Measurements from ENCODE around the gene OTUD7B.
"Not testable (repeated sequence)": the region's sequence is repeated elsewhere in the genome, so short reads cannot be mapped to it uniquely, and the experiment has no call there.

OTUD7B gene

DNA sequence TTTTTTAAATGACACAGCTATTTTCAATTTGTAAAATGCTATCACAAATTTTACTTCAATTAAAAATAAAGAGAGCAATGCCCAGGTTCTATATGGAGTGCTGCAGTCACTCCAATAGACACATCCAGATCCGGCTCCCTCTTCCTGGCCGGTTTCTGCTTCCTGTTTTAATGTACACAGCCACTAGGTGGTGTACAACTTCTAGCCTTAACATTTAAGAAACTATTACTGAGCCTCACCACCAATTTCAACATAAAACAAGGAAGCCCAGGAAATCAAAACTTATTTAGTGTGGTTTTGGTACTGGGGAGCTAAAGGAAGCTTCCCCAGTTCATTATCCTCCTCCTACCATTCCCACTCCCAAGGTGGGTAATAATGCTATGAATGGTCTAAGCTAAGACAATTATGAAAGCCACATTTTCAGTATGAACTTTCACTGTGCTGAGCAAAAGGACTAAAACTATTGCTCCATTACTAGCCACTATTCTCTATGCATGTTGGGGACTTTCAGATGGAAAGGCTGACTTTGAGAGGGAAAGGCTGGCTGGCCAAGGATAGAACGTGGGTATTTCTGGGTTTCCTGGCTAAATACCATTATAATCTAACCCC lies 48.4 kb downstream of the OTUD7B start:
- TF ChIP-seq ZNF565 (CRISPR knock-in tag; conservative IDR thresholded peaks at IDR 0.05; ENCODE audit: low read depth) (no peak), ZFP3 (CRISPR knock-in tag; IDR thresholded peaks at IDR 0.05) (no peak), ESRRG (CRISPR knock-in tag; IDR thresholded peaks at IDR 0.05) (no peak), OSR1 (CRISPR knock-in tag; IDR thresholded peaks at IDR 0.05) (no peak), TCF4 (CRISPR knock-in tag; IDR thresholded peaks at IDR 0.05; ENCODE audit: borderline replicate concordance) (no peak), ARNTL (CRISPR knock-in tag; IDR thresholded peaks at IDR 0.05; ENCODE audit: borderline replicate concordance, low read depth) (no peak), ZC3H10 (CRISPR knock-in tag; IDR thresholded peaks at IDR 0.05) (no peak), BACH2 (CRISPR knock-in tag; IDR thresholded peaks at IDR 0.05; ENCODE audit: borderline replicate concordance) (no peak)
- TF ChIP-seq, protein P1, sequence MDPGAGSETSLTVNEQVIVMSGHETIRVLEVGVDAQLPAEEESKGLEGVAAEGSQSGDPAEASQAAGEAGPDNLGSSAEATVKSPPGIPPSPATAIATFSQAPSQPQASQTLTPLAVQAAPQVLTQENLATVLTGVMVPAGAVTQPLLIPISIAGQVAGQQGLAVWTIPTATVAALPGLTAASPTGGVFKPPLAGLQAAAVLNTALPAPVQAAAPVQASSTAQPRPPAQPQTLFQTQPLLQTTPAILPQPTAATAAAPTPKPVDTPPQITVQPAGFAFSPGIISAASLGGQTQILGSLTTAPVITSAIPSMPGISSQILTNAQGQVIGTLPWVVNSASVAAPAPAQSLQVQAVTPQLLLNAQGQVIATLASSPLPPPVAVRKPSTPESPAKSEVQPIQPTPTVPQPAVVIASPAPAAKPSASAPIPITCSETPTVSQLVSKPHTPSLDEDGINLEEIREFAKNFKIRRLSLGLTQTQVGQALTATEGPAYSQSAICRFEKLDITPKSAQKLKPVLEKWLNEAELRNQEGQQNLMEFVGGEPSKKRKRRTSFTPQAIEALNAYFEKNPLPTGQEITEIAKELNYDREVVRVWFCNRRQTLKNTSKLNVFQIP (CRISPR knock-in tag; IDR thresholded peaks at IDR 0.05; ENCODE audit: borderline replicate concordance, low read depth), result no peak
- ATAC-seq, result peak; percentile 97

DNA sequence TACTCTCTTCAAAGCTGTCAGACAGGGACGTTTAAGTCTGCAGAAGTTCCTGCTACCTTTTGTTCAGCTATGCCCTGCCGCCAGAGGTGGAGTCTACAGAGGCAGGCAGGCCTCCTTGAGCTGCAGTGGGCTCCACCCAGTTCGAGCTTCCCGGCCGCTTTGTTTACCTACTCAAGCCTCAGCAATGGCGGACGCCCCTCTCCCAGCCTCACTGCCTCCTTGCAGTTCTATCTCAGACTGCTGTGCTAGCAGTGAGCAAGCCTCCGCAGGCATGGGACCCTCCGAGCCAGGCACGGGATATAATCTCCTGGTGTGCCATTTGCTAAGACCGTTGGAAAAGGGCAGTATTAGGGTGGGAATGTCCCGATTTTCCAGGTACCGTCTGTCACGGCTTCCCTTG lies 53.0 kb downstream of the OTUD7B start:
- ATAC-seq, result not testable (repeated sequence)

DNA sequence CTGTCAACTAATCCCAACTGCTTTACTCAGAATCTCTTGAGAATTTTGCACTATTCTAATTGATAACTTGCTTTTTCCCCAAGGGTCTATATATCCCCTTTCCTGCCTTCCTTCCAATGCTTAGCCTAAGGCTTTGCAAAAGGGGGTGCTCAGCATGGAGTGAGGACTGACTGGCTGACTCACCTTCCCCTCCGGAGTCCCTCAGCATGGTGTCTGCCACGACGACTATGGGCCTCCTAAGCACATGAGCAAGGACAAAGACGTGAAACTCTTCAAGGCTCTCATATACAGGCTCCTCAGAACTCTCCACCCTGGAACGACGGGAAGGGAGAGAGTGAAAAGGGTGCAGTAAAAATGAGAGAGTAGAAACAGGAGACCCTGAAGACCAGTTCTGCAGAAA lies 60.6 kb downstream of the OTUD7B start:
- ATAC-seq, result no peak; the same call in 2 of the 3 replicates
- TF ChIP-seq, protein P2, sequence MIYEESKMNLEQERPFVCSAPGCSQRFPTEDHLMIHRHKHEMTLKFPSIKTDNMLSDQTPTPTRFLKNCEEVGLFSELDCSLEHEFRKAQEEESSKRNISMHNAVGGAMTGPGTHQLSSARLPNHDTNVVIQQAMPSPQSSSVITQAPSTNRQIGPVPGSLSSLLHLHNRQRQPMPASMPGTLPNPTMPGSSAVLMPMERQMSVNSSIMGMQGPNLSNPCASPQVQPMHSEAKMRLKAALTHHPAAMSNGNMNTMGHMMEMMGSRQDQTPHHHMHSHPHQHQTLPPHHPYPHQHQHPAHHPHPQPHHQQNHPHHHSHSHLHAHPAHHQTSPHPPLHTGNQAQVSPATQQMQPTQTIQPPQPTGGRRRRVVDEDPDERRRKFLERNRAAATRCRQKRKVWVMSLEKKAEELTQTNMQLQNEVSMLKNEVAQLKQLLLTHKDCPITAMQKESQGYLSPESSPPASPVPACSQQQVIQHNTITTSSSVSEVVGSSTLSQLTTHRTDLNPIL (CRISPR knock-in tag; IDR thresholded peaks at IDR 0.05; ENCODE audit: low read depth), result no peak
- TF ChIP-seq, protein P1 (CRISPR knock-in tag; IDR thresholded peaks at IDR 0.05; ENCODE audit: borderline replicate concordance, low read depth), result no peak
- TF ChIP-seq GLIS3 (CRISPR knock-in tag; IDR thresholded peaks at IDR 0.05), result no peak
- TF ChIP-seq ZNF8 (CRISPR knock-in tag; IDR thresholded peaks at IDR 0.05), result no peak
- TF ChIP-seq CSDC2 (CRISPR knock-in tag; IDR thresholded peaks at IDR 0.05), result no peak
- no peak for TF ChIP-seq ZNF70 (CRISPR knock-in tag; IDR thresholded peaks at IDR 0.05)
- no peak for TF ChIP-seq TOX (CRISPR knock-in tag; IDR thresholded peaks at IDR 0.05; ENCODE audit: borderline replicate concordance)
- TF ChIP-seq ARNTL (CRISPR knock-in tag; IDR thresholded peaks at IDR 0.05; ENCODE audit: borderline replicate concordance, low read depth), result no peak
- TF ChIP-seq, protein P3, sequence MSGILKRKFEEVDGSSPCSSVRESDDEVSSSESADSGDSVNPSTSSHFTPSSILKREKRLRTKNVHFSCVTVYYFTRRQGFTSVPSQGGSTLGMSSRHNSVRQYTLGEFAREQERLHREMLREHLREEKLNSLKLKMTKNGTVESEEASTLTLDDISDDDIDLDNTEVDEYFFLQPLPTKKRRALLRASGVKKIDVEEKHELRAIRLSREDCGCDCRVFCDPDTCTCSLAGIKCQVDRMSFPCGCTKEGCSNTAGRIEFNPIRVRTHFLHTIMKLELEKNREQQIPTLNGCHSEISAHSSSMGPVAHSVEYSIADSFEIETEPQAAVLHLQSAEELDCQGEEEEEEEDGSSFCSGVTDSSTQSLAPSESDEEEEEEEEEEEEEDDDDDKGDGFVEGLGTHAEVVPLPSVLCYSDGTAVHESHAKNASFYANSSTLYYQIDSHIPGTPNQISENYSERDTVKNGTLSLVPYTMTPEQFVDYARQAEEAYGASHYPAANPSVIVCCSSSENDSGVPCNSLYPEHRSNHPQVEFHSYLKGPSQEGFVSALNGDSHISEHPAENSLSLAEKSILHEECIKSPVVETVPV (CRISPR knock-in tag; IDR thresholded peaks at IDR 0.05), result no peak
- TF ChIP-seq, protein P4, sequence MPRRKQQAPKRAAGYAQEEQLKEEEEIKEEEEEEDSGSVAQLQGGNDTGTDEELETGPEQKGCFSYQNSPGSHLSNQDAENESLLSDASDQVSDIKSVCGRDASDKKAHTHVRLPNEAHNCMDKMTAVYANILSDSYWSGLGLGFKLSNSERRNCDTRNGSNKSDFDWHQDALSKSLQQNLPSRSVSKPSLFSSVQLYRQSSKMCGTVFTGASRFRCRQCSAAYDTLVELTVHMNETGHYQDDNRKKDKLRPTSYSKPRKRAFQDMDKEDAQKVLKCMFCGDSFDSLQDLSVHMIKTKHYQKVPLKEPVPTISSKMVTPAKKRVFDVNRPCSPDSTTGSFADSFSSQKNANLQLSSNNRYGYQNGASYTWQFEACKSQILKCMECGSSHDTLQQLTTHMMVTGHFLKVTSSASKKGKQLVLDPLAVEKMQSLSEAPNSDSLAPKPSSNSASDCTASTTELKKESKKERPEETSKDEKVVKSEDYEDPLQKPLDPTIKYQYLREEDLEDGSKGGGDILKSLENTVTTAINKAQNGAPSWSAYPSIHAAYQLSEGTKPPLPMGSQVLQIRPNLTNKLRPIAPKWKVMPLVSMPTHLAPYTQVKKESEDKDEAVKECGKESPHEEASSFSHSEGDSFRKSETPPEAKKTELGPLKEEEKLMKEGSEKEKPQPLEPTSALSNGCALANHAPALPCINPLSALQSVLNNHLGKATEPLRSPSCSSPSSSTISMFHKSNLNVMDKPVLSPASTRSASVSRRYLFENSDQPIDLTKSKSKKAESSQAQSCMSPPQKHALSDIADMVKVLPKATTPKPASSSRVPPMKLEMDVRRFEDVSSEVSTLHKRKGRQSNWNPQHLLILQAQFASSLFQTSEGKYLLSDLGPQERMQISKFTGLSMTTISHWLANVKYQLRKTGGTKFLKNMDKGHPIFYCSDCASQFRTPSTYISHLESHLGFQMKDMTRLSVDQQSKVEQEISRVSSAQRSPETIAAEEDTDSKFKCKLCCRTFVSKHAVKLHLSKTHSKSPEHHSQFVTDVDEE (CRISPR knock-in tag; IDR thresholded peaks at IDR 0.05), result no peak
- TF ChIP-seq, protein P5, sequence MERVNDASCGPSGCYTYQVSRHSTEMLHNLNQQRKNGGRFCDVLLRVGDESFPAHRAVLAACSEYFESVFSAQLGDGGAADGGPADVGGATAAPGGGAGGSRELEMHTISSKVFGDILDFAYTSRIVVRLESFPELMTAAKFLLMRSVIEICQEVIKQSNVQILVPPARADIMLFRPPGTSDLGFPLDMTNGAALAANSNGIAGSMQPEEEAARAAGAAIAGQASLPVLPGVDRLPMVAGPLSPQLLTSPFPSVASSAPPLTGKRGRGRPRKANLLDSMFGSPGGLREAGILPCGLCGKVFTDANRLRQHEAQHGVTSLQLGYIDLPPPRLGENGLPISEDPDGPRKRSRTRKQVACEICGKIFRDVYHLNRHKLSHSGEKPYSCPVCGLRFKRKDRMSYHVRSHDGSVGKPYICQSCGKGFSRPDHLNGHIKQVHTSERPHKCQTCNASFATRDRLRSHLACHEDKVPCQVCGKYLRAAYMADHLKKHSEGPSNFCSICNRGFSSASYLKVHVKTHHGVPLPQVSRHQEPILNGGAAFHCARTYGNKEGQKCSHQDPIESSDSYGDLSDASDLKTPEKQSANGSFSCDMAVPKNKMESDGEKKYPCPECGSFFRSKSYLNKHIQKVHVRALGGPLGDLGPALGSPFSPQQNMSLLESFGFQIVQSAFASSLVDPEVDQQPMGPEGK (CRISPR knock-in tag; IDR thresholded peaks at IDR 0.05; ENCODE audit: borderline replicate concordance), result no peak
- no peak for TF ChIP-seq ZC3H10 (CRISPR knock-in tag; IDR thresholded peaks at IDR 0.05)
- TF ChIP-seq SNAI2 (CRISPR knock-in tag; IDR thresholded peaks at IDR 0.05), result no peak
- no peak for TF ChIP-seq RARB (CRISPR knock-in tag; IDR thresholded peaks at IDR 0.05)
- no peak for TF ChIP-seq ESRRG (CRISPR knock-in tag; IDR thresholded peaks at IDR 0.05)
- no peak for TF ChIP-seq ZNF565 (CRISPR knock-in tag; conservative IDR thresholded peaks at IDR 0.05; ENCODE audit: low read depth)
- TF ChIP-seq ZFP3 (CRISPR knock-in tag; IDR thresholded peaks at IDR 0.05), result no peak
- no peak for TF ChIP-seq PPARA (CRISPR knock-in tag; IDR thresholded peaks at IDR 0.05; ENCODE audit: borderline replicate concordance)
